GM12872 (cell line): ENCODE measurements around the gene CD22.

ENCODE experiments used
- CTCF ChIP-seq: IDR thresholded peaks from 3 replicates; pipeline ENCODE4 v1.5.1; 2011; ENCODE audit warnings: low read depth, mild to moderate bottlenecking, low read length, moderate library complexity; ENCODE audit not compliant: insufficient read depth

The CD22 gene

GRCh38 chr19:35341006-35341405 lies 12.0 kb downstream of the CD22 start:
- TF ChIP-seq CTCF = no peak

GRCh38 chr19:35341565-35342225 lies 12.7 kb downstream of the CD22 start:
- TF ChIP-seq CTCF = no peak

GRCh38 chr19:35342430-35342829 lies 13.4 kb downstream of the CD22 start:
- no peak for TF ChIP-seq CTCF

- TF ChIP-seq CTCF = no peak
Measured at GRCh38 chr19:35344511-35345031, 15.6 kb downstream of the CD22 start.

- TF ChIP-seq CTCF = no peak
Measured at GRCh38 chr19:35345671-35346111, 16.7 kb downstream of the CD22 start.

GRCh38 chr19:35346193-35347052 lies 17.4 kb downstream of the CD22 start:
- TF ChIP-seq CTCF = no peak

GRCh38 chr19:35347171-35347929 lies 18.4 kb downstream of the CD22 start, which contains the start of gene FFAR1:
TSS of gene FFAR1 (plus strand) at chr19:35347902. CDS start at chr19:35351552, 3,650 bp downstream.
- TF ChIP-seq CTCF = no peak
